Stimulated activated CD4-positive, alpha-beta T cell treated with anti-CD3 and anti-CD28 coated beads, Interleukin-4, amount 100 ng/mL, for 48 hours (primary cell): ENCODE data around the gene BRF1.

Source experiments
- DNase-seq, 2 donors: peaks; one replicate each; pipeline ENCODE4 v3.0.0-alpha.2; 2020; ENCODE audit warnings: low read depth in 2 of 2

Gene BRF1

DNA sequence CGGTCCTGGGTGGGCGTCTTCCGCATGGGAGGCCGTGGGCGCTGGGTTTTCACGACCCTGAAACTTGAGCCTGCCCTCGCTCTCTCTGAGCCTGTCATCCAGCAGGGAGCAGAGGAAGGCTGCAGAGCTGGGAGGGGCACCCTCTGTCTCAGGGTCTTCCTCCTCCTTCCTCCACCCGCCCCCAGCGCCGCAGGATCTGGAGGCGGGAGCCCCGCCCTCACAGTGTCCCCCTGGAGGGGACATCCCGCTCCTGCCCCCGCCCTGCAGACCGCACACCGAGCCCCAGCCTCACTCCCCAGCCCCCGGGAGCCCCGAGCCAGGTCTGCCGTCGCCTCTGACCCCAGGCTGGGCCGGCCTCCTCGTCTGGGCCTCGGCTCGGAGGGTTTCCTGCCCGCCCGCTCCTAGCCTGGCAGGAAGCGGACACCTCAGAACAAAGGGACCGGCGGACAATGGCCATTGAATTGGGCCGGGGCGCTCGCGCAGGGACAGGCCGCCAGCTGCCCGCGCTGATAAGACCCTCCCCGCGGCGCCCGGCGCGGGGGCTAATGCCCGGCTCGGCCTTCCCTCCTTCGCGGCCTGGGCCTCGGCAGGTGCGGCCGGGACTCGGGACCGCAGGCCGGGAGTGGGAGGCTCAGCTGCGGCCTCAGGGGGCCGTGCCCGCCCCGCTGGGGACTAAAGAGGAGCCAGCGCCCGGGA lies 104.4 kb downstream of the BRF1 start:
- no peak for DNase-seq

DNA sequence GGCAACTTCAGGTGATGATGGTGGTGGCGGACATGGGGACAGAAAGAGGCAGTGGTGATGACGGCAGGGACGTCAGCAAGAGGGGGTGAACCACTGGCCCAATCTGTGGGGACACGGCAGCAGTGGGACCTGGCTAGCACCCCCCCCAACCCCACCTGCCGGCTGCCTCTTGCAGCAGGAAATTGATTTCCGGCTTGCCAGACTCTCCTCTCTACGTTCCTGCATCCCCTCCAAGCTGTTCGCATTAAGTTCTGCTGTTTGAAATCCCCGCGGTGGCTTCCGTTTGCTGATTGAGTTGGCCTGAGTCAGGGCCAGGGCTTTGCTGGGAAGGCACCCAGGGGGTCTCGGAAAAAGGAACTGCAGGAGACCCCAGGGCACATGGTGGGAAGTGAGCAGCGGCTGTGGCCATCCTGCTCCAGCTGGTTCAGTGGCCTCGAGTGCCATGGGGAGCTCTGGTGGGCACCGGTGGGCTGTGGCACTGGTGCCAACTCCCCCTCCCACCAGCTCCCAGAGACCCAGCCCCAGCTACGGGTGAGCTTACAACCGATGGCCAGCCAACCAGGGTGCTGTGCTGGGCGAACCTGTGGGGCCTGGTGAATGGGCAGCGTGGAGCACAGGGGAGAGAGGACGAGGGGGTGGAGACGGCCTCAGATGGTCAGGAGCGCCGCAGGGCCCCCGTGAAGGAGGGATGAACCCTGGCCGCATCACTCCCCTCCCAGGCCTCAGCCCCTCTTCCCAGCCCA lies 105.1 kb downstream of the BRF1 start:
- DNase-seq: no peak

DNA sequence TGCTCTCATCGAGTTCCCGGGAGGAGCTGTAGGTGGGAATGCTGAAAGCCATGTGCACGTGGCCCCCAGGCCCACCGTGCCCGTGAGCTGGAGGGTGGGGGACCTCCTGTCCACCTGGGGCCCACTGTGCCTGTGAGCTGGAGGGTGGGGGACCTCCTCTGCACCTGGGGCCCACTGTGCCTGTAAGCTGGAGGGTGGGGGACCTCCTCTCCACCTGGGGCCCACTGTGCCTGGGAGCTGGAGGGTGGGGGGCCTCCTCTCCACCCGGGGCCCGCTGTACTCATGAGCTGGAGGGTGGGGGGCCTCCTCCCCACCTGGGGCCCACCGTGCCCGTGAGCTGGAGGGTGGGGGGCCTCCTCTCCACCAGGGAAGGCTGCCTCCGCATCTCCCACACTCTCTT lies 105.8 kb downstream of the BRF1 start:
- no peak for DNase-seq

DNA sequence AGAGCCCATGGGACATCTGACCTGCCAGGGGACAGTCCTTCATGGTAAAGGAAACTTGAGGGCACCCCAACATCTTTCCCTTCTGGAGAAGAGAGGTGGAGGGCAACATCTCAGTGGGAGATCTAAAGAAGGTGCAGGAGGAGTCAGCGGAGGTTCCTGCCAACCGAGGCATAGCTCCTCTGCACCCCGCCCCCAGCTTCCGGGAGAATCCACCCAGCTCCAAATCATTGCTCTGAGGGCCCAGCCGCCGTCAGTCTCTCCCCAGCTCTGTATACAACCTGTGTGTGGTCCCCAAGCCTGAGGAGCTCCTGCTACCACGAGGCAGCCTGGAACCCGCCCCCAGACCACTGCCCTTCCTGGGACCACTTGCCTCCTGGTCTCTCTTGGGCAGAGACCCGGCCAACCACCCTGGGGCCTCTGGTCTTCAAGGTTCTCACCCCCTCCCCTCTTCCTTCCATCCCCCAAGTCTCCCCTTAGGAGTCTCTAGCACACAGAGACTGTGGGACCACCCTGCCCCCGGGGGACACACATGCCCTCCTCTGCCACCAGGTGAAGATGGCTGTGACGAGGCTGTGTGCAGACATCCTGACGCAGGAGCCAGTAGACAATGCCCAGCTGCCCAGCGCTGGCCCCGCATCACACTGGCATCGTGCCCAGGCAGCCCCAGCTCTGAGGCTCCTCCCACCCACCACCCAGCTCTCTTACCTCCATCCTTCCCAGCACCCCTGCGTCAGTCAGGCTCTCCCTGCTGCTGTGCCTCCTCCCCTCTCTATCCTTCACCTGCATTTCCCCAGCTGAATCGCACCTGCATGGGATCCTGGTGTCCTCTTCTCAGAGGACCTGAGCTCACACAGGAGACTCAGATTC lies 106.7 kb downstream of the BRF1 start:
- DNase-seq: no peak

DNA sequence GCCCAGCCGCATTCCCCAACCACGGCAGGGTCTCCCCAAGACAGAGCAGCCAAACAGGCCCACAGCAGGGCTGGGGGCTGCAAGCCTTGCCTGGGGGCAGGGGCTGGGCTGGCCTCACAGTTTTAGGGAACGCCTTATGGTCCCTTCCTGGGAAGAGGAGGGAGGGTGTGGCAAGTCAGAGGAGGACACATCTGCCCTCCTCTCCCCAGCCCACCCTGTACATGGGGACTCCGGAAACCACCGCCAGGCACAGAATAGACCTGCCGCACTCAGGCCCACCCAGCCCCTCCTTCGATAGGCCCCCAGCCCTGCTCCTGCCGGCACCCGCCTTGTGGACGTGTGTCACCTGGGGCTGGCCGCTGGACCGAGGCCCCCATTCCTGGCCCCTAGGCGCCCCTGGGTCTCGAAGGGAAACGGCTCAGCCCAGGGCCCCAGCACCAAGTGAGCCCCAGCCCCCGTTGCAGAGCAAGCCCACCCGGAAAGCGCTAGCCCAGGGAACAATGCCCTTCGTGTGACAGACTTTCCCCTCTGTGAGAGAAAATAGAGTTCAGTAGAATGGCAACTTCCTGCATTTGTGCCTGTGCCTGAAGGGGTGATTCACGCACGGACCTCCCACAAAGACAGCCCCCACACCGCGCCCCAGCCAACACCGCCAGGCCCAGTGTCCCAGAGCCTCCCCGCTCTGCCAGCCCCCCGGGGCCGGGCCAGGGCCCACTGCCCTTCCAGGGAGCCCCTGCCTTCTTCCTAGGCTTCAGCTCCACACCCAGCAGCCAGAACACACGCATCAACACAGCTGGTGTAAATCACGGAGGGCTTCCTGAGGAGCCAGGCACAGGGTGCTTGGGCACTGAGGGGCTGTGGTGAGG lies 107.7 kb downstream of the BRF1 start:
- no peak for DNase-seq

DNA sequence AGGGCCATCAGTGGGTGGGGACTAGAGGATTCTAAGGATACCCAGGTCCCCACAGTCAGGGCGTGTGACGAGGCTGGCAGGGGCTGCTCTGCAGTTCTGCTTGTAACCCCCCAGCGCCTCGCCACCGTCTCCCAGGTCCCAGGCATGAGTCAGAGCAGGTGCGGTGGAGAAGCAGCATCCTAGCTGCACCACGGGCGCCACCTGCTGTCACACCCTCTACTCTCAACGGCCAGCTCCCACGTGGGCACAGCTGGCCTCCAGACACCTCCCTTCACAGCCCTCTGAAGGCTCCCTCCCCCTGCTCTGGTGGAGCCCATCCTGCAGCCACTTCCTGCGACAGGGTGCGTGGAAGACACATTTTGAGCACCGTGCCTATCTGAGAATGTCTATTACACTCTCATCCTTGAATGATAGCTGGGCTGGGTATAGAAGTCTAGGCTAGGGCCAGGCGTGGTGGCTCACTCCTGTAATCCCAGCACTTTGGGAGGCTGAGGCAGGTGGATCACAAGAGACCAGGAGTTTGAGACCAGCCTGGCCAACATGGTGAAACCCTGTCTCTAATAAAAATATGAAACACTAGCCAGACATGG lies 112.8 kb downstream of the BRF1 start:
- no peak for DNase-seq

DNA sequence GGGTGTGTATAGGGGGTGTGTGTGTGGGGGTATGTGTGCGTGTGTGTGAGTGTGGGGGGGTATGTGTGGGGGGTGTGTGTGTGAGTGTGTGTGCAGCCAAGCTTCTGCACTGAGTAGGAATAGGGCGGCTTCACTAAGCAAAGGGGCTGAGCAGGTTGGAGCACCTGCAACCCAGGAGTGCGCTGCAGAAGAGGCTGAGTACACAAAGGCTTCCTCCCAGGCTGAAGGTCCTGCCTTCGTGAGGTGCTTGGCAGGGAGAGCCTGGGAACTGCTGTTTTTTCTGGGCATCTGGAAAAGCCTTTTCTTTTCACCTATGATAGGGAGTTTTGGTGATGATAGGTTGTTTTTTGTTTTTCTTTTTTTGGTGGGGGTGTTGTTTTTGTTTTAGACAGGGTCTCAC lies 113.7 kb downstream of the BRF1 start:
- DNase-seq: no peak

DNA sequence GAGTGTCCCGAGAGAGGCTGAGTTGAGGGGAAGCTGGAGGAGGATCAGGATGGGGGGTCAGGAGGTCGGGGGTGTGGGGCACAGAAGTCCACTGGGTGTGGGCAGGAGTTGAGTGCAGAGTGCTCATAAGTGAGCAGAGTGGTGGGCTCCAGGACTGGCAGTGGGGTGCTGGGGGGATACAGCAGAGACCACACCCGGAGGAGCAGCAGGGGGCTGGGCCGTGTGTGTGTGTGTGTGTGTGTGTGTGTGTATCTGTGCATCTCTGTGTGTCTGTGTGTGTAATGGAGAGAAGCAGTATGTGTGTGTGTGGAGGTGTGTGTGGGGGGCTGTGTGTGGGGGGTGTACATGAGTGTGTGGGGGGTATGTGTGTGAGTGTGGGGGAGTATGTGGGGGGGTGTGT lies 114.8 kb downstream of the BRF1 start:
- no peak for DNase-seq

DNA sequence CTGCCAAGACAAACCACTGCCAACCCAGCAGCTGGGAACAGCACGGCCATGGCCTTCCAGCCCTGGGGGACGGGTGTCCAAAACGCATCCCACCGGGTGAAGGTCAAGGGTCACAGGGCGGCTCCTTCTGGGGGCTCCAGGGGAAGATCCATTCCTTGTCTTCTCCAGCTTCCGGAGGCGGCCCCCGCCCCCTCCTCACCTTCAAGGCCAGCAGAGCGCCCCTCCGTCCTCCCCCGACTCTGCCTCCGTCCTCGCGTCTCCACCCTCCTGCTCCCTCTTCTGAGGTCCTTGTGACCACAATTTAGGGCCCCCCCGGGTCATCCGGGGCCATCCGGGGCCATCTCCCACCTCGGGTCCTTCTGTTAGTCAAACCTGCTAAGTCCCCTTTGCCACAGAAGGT lies 115.8 kb downstream of the BRF1 start:
- DNase-seq: no peak

DNA sequence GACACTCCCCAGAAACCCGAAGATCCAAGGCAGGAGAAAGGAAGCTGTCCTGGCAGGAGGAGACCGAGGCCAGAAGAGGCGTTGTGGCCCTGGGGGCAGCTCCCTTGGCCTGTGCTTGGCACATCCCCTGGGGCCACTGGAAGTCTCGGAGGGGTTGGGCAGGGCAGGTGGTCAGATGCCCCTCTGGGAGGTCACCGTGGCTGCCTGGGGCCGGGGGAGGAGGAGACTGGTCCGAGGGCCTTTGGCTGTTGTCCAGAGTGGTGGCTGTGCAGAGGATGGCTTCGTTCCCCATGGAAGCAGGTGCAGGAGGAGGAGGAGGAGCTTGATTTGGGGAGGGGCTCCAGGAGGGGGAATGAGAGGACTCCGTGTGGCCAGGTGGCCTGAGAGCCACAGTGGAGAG lies 116.3 kb downstream of the BRF1 start:
- DNase-seq: no peak

DNA sequence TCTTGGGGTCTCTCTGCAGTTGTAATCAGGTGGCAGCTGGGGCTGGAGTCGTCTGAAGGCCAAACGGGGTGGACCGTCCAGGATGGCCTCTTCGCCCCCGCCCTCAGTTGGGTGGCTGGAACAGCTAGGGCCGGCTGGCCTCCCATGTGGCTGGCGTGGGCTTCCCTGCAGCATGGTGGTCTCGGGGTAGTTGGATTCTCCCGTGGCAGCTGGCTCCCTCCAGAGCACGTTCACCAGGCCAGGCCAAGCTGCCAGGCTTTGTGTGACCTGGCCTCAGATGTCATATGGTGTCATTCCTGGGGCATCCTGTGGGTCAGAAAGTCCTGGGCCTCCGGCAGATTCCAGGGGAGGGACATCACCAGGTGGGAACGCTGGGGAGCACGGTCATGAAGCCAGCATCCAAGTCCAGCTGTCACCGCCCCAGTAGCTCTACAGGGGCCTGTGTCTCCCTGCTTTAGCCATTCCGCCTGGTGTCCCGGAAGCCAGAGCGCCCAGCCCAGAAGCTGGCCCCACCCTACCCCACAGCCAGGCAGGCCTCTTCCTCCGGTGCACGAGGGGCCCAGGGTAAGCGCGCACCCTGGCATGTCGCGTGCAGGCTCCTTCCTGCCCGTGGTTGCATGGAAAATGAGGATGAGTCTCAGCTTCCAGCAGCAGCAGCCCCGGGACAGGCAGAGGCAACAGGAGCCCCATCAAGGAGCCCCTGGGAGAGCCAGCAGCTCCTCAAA lies 118.3 kb downstream of the BRF1 start:
- DNase-seq: no peak

DNA sequence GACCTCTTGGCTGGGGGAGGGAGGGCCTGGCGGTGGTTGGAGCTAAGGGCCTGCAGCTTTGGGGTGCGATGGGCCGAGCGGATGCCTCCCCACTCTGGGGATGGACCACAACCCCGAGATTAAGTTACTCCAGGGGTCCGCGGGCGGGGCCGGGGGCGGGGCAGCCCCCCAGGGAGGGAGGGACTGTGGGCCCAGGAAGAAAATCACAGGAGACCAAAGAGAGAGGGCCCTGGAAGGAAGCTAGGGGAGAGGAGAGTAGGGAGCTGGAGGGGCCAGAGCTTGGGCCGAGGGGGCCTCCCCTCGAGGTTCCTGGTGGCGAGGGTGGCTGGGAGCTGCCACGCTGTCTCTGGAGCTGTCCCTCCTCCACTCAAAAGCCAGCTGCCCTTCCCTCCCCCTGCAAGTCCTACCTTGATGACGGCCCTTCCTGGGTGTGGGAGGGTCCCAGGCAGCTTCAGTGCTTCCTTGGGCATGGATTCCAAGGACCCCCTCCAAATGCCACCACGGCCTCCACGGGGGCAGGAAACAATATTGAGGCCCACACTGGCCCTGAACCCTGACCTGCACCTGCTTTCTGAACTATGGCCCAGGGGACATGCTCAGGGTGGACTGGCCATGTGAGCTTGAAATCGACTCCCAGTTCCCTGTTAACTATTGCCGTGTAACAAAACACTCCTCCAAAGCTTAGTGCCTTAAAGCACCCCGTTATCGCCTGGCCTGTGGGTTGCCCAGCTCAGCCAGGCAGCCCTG lies 119.1 kb downstream of the BRF1 start:
- no peak for DNase-seq

DNA sequence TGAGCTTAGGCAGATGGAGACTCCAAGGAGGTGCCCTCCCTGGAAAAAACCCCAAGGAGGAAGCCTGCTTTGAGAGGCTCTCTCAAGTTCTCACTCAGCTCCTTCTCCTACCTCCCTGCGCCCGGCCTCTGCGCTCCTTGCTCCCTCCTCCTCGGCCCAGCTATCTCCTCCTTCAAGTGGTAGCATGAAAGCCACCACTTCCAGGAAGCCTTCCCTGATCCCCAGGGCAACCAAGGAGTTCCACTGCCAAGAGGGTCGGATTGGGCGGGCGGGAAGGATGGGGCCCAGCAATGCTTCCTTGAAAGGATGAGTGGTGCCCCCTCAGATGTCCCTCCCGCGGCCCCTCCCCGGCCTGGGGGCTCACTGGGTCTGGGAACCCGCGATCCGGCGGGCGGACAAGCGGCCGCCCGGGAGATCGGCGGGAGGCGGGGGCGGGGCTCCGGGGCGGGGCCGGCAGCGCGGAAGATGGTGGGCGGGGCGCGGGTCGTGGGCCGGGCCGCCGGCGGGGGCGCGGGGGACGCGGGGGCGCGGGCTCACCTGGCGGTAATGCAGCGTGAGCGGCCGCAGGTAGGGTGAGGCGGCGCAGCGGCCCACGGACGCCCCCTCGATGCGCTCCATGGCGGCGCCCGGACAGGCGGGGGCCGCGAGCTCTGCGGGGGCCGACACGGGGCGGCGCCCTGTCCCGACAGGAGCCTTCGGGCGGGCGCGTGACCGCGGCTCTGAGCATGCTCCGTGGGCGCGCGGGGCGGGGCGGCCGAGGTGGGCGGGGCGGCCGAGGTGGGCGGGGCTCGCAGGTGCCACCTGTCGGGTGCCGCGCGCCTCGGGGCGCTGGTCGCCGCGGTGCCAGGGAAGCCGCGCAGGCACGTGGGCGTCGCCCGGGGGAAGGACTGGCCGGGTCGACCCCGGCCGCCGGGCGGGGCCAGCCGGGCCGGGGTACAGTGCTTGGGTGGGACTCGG lies 119.9 kb downstream of the BRF1 start, which contains the start of gene NUDT14:
TSS of gene NUDT14 (minus strand) at position 721 of the 957 bp plus-strand sequence. CDS start at position 618, 103 bp downstream.
- DNase-seq: peak; percentile 76 to 84

DNA sequence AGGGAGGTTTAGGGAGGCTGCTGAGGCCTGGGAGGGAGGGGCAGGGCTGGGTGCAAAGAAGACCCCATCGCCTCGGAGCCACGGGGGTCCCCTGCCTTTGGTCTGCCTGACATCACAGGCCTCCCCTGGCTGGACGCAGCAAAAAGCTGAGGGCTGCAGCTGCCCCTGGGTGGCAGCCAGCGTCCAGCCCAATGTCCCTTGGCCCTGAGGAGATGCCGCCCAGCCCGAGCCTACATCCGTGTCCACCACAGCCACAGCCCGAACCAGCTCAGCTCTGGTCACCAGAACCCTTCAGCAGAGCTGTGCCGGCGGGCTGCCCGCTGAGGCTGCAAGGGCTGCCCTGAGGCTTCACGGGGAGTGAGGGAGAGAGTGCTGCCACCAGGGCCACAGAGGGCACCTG lies 121.6 kb downstream of the BRF1 start:
- DNase-seq: no peak

DNA sequence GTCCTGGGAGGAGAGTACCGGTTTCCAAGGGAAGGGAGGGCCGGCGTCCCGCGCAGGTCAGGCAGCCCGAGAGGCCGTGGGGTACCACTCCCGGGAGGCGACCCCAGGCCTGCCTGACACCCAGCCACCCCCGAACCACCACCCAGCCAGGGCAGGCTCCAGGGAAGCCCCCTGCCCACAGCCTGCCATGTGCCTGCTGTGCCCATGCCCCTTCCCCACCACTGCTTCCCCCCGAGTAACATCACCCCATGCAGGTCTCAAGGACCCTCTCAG lies 122.0 kb downstream of the BRF1 start:
- DNase-seq: no peak

DNA sequence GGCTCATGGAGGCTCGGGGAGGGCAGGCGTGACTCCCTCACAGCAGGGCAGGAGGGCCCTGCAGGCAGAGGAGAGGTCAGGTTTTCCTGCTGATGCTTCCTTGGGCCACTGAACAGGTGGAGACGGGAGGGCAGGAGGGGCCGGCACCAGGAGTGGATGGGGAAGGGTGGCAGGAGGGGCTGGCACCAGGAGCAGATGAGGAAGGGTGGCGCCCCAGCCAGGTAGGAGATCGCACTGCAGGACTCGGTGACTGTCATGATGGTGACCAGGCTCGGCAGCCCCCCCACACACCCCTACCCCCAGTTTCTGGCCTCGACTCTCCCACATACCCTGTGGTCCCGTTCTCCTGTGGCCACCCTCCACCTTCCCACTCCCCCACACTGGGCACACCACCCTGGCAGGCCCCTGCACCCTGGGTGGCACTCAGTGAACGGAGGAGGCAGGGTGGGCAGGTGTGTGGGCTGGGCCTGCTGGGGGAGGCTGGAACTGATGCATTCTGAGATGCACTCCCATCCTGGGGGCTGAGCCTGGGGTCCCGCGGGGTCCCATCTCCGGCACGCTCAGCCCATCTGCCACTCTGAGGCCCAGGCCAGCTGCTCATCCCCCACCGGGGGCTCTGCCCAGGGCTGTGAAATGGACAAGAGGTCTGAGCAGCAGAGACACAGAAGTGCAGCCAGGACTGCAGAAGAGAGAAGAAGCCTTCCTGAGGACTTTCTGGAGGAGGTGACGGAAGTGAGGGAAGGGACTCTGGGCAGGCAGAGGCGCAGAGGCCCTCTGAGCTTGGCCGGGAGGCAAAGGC lies 122.5 kb downstream of the BRF1 start:
- DNase-seq: no peak

DNA sequence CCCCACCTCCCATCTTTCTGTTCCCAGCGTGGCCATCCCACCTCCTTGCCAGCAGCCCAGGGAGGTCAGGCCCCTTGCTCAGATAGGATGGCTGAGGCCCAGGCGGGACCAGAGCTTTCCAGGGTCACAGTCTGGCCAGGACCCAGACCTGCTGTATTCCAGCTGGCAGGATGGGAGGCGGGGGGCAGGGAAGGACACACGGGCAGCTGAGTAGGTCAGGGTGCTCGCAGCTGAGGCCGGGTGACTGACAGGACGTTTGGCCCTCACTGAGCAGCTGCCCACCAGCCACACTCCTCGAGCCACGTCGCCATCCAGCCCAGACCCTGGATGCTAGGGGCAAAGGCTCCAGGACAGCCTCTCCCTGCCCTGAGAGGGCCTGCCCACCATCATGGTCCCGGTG lies 123.7 kb downstream of the BRF1 start:
- DNase-seq: no peak

DNA sequence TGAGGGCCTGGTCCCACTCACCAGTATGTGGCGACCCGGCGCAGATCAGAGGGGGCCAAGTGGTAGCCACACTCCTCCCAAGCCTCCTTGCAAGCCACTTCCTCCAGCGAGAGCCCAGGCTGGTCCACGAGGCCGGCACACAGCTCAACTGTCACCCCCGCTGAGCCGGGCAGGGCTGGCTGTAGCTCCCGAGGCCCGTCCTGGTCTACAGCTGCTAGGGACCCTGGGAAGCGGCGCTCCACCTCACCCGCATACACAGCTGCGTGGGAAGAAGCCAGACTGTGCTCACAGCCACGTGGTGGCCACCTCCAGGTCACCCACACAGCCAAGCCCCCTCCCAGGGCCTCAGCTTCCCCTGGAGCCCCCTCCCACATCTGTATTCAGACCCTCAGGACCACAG lies 124.3 kb downstream of the BRF1 start:
- no peak for DNase-seq
